Dermis microvascular lymphatic vessel endothelial cell (primary cell): ENCODE results near the gene RFTN2. TPM values are rescaled to one million over a fixed set of nuclear protein-coding genes. Genes with fewer than 3 reads are reported as not detected.
A peak's percentile ranks its signal among the peaks of the same experiment; 100 is the strongest.
"Not testable (repeated sequence)": the region's sequence is repeated elsewhere in the genome, so short reads cannot be mapped to it uniquely, and the experiment has no call there.

Experiments
- DNase-seq, 2 donors: peaks; one replicate each; pipeline versions ENCODE4 v3.0.0 to v3.0.0-alpha.2; 2010; ENCODE audit warnings: low read depth in 2 of 2
- total RNA-seq: library from RNA; depleted of rRNA; stranded (reverse); fragments of >200 nt; gene quantifications from 2 replicates; pipeline ENCODE4 v1.2.1, GENCODE V29; 2014

RFTN2 gene, protein sequence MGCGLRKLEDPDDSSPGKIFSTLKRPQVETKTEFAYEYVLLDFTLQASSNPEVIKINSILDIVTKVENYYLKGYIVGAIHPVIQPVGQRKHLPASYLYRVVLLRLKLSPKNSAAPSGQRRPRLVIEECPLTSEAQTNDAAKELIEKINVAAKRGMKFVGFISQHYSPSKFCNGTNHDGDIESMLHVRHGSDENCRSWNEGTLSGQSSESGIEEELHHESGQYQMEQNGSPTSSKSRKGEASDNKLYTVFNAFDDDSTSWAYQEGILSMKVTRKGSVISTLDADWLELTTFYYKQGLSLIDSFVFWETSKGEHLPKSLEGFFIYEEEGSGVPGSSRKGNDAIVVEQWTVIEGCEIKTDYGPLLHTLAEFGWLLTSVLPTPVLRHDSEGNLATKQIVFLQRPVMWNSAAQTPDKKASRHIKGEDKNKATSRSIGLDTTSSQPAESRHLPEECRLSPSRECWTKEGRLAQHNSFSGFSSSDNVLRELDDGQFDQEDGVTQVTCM
- total RNA-seq, result 9.8 and 10.6 TPM in 2 replicates

DNA sequence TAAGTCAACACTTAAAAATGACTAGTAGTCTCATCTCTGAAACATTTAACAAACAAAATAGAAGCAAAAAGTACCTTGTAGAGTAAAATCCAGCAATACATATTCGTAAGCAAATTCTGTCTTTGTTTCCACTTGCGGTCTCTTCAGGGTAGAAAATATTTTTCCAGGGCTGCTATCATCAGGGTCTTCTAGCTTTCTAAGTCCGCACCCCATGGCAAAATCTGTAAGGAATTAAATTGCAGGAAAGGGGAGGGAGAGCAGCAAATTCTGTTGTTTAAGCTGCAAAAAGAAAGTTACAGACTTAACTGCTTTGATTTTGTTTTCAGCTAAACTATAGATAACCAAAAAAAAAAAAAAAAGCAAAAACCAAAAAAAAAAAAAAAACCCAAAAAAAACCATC is at the start of gene RFTN2:
Gene RFTN2 (minus strand): TSS at position 342 of the 400 bp plus-strand sequence. CDS start 129 bp downstream, at position 213.
- peak in 1 of 2 donors; percentile 38 for DNase-seq

DNA sequence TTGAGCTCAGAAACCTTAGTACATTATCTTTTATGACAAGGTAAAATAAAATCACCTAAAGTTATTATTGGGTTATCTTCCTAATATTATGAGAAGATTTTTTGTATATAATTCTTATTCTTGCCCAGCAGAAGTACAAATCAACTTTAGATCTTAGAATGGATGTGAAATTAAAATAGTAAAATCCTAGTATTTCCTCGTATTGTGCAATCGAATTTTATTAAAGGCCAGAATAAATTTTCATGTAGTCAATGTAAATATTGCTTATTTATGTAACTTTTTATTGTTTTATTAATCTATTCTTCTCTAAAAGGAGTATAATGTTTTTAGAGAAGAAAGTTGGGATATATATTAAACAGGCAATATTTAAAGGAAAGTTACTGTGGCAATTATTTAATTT is 42.5 kb upstream of the RFTN2 start:
- DNase-seq, result no peak

DNA sequence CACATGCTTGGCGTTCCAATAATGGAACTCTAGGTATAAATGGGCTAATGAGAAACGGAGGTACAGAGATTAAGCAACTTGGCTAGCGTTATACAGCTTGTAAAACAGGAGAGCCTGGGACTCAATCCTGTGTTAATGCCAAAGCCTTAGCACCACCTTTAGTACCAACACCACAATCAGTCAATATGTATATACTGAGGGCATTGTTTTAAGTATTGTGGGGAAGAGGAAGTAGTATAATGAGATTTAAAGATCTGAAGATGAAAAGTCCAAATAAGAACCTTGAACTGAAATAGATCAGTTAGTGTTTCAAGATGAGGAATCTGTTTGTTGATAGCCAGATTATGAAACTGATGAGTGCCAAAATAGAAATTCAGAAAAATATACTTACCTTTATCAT is 37.9 kb upstream of the RFTN2 start:
- DNase-seq, result no peak

- DNase-seq, result no peak
Observed at GRCh38 chr2:197711578-197711977, 36.2 kb upstream of the RFTN2 start.

DNA sequence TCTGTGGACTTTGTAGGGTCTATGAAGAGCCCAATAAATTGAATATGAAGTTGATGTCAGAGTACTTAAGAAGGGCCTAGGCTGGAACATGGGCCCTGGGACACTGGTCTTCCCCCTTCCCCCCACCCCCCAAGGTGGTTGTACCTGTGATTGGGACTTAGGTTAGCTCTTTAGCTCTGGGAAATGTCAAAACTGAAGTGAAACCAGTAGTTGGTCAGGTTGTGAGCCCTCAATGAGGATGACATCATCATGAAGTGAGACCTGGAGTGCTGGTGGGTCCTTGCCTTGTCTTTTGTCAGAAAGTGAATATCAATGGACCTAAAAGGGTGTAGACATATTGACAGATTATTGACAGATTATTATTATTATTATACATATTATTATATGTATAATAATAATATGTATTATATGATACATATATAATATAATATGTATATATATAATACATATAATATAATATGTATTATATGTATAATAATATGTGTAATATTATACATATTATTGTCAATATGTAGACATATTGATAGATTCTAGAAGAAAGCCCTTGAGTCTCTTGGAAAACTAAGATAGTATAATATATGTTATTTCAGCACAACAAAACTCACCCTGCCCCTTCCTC is 35.1 kb upstream of the RFTN2 start:
- DNase-seq, result no peak

DNA sequence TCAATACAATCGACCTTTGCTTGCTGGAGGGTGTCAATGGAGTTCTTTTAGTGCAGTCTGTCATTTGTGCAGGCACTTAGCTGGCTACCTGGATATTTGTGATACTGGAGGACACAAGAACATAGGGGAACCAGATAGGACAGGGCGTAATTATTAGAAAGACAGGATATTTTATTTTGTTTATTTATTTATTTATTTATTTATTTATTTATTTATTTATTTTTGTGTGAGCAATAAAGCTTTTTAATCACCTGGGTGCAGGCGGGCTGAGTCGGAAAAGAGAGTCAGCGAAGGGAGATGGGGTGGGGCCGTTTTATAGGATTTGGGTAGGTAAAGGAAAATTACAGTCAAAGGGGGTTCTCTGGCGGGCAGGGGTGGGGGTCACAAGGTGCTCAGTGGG is 33.8 kb upstream of the RFTN2 start:
- DNase-seq, result not testable (repeated sequence)

GRCh38 chr2:197708331-197708730 is 32.9 kb upstream of the RFTN2 start:
- DNase-seq, result peak in 1 of 2 donors; percentile 5

DNA sequence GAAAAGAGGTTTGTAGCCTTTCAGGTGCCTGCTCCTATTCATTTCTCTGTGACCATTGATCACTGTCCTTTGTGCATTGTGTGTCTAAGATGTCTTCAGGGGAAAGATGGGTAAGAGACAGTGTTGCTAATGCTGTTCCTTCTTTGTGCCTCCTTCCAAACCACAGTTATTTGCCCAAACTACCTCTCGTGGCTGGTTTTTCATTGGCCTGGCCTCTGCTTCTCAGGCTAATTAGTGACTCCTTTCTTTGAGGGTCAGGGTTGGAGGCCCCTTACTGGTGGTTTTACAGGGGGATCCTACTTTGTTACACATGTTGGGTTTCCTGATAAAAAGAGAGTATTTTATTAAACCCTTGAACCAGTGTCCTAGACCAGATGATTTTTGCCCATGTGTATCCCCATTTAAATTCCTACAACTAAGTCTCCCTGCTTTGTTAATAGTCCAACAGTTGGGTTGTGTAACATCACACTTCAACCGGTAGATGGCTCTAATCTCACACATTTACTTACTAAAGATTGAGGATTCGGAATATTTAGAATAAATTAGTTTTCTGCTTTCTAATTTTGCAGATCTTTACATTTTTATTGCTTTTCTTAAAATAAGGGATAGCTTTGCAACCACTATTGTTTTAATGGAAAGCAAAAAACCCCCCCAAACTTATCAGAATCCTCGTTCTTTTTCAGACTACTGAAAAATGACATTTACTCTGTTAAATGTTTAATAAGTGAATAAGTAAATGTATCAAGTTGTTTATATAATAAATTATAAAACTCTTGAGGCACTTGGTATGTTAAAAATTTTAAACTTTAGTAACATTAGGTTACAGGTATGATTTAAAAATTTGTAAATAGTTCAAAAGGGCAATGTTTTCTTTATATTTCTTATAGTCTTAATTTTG is 32.2 kb upstream of the RFTN2 start:
- peak; percentile 36 to 63 for DNase-seq

DNA sequence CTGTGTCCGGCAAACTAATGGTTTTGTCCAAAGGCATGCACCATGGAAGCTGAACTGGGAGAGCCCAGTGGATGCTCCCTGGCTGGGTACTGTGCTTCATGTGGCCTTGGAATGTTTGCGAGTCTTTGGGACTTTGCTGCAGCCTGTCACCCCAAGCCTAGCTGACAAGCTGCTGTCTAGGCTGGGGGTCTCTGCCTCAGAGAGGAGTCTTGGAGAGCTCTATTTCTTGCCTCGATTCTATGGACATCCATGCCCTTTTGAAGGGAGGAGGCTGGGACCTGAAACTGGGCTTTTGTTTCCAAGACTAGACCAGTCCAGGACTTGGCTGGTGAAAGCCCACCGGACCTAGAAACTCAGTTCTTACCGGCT is 31.4 kb upstream of the RFTN2 start:
- peak in 1 of 2 donors; percentile 2 for DNase-seq

- DNase-seq, result peak in 1 of 2 donors; percentile 72
Observed at GRCh38 chr2:197705912-197706838, 30.8 kb upstream of the RFTN2 start.

DNA sequence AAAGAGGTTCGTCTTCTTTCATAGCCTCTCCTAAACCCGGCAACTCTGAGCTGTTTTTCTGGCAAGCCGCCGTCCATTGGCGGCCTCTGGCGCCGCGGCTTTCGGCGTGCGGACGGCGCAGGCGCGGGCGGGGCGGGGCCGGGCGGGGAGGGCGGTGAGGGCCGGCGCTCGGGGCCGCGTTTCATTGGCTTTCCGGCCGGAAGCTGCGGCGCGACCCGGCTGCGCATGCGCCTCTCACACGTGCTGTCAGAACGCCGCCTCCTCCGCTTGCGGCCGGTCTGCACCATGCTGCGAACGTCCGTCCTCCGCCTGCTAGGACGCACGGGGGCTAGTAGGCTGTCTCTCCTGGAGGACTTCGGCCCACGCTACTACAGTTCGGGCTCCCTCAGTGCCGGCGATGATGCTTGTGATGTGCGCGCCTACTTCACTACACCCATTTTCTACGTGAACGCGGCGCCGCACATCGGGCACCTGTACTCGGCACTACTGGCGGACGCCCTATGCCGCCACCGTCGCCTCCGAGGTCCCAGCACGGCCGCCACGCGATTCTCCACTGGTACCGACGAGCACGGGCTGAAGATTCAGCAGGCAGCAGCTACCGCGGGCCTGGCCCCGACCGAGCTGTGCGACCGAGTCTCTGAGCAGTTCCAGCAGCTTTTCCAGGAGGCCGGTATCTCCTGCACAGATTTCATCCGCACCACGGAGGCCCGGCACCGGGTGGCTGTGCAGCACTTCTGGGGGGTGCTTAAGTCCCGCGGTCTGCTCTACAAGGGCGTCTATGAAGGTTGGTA is 29.9 kb upstream of the RFTN2 start, which contains the start of gene MARS2:
Gene MARS2 (plus strand): TSS at position 249 of the 791 bp plus-strand sequence. CDS start 37 bp downstream, at position 286.
- DNase-seq, result peak; percentile 81 to 94

DNA sequence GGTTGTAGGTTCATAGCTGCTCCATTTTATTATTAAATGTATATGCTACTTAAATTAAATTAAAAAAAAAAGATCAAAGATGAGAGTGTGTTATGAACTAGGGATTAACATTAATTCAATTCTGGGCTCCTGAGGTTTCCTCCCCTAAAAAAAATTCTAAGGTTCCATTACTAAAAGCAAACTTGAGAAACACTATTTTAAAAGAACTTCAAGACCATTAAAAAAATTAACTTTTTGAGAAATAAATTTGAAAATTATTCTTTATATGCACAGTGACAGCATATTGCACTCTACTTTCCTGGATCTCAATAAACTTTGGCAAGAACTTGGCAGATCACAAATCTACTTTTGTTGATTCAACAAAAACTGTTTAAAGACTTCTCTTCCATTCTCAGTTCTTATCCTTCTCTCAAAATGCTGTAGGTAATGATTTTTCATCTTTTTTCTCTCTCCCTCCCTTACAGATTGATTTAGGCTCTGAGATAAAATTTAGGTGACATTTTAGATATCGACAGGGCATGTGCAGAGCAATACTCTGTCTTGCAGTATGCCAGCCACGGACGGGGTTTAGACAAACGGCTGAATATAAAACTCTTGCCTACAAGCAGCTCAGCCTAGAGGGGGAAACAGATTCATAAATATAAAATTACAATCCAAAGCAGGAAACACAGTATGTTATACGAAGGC is 29.2 kb upstream of the RFTN2 start:
- DNase-seq, result no peak

DNA sequence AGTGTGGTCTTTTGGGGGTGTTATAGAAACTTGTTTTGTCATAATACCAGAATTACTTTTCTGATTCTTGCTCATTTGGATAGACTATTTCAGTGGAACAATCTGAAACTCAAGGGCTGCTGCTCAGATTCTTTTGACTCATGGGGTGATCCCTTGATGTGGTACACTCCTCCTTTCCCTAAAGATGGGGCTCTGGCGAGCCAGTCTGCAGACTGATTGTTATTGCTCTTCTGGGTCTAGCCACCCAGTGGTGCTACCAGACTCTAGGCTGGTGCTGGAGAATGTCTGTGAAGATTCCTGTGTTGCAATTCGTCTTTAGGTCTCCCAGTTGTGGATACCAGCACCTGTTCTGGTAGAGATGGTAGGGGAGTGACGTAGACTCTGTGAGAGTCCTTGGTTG is 25.6 kb upstream of the RFTN2 start:
- no peak for DNase-seq

- not testable (repeated sequence) for DNase-seq
Observed at GRCh38 chr2:197699724-197700123, 24.3 kb upstream of the RFTN2 start.

- not testable (repeated sequence) for DNase-seq
Observed at GRCh38 chr2:197696571-197696970, 21.2 kb upstream of the RFTN2 start.

GRCh38 chr2:197695971-197696370 is 20.6 kb upstream of the RFTN2 start:
- not testable (repeated sequence) for DNase-seq

- DNase-seq, result not testable (repeated sequence)
Observed at GRCh38 chr2:197695206-197695605, 19.8 kb upstream of the RFTN2 start.

GRCh38 chr2:197677483-197677882 is 2.1 kb upstream of the RFTN2 start:
- DNase-seq, result peak; percentile 47 to 58

DNA sequence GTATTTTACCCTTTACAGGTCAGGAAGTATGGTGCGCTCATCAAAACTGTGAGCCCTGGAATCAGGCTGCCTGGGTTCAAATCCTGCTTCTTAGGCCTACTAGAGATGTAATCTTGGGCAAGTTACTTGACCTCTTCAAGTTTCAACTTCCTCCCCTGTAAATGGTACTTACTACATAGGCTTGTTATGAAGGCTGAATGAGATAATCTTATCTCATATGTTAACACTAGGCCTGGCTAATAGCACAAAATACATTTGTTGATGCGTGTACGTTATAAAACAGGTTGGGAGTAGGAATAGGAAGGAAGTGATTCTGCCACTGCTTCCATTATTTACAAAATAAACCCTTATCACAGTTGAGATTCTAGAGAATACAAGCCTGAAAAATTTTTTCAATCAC is 1.7 kb upstream of the RFTN2 start:
- peak in 1 of 2 donors; percentile 2 for DNase-seq
